HepG2 (cell line): ENCODE data around the gene SRRM3. TPM values are rescaled to one million over a fixed set of nuclear protein-coding genes. Genes with fewer than 3 reads are reported as not detected.

Source experiments
- ATRX ChIP-seq: sonication (generic); formaldehyde crosslinking; IDR thresholded peaks from 2 replicates; pipeline ENCODE4 v1.4.0; 2020; ENCODE audit warnings: missing genetic modification reagents, borderline replicate concordance
- CCAR2 ChIP-seq: fragments of 200-400 bp; formaldehyde crosslinking; optimal IDR thresholded peaks from 2 replicates; pipeline ENCODE3; 2018; ENCODE audit warnings: low read depth, mild to moderate bottlenecking, low read length, moderate library complexity
- CREM ChIP-seq, 2 experiments: sonication (generic) in 1 of 2; formaldehyde crosslinking in 1 of 2; IDR thresholded peaks; 2 replicates each; pipeline versions ENCODE4 v1.4.0 to v1.6.1; 2016 to 2020; ENCODE audit warnings: antibody characterized with exemption in 1 of 2, mild to moderate bottlenecking in 1 of 2, missing genetic modification reagents in 1 of 2
- DR1 ChIP-seq: sonication (generic); formaldehyde crosslinking; IDR thresholded peaks from 2 replicates; pipeline ENCODE4 v1.8.0; 2021; ENCODE audit warnings: mild to moderate bottlenecking, missing genetic modification reagents, inconsistent platforms
- HCFC1 ChIP-seq: fragments of 150-350 bp; IDR thresholded peaks from 2 replicates; pipeline ENCODE4 v1.6.1; 2014; ENCODE audit warnings: low read depth, low read length
- MIXL1 ChIP-seq: IDR thresholded peaks from 2 replicates; pipeline ENCODE4 v1.6.1; 2016
- NCOA5 ChIP-seq: sonication (generic); formaldehyde crosslinking; IDR thresholded peaks from 2 replicates; pipeline ENCODE4 v1.4.0; 2020; ENCODE audit warnings: missing genetic modification reagents
- NFKBIZ ChIP-seq: IDR thresholded peaks from 2 replicates; pipeline ENCODE4 v1.6.1; 2018; ENCODE audit warnings: missing genetic modification reagents, missing compliant biosample characterization
- NFYC ChIP-seq: IDR thresholded peaks from 2 replicates; pipeline ENCODE4 v1.6.1; 2016; ENCODE audit warnings: missing genetic modification reagents, missing compliant biosample characterization
- SIN3B ChIP-seq: fragments of 150-350 bp; IDR thresholded peaks from 2 replicates; pipeline ENCODE4 v1.6.1; 2014; ENCODE audit warnings: low read length
- SRF ChIP-seq: IDR thresholded peaks from 2 replicates; pipeline ENCODE4 v1.6.1; 2011; ENCODE audit warnings: mild to moderate bottlenecking, low read depth, low read length, moderate library complexity
- TRIM24 ChIP-seq: sonication (generic); formaldehyde crosslinking; IDR thresholded peaks from 2 replicates; pipeline ENCODE4 v1.8.0; 2022; ENCODE audit warnings: mild to moderate bottlenecking, missing genetic modification reagents
- ZBTB1 ChIP-seq: sonication (generic); formaldehyde crosslinking; IDR thresholded peaks from 2 replicates; pipeline ENCODE4 v1.4.0; 2020; ENCODE audit warnings: missing genetic modification reagents, borderline replicate concordance
- ZNF33A ChIP-seq: sonication (generic); formaldehyde crosslinking; IDR thresholded peaks from 2 replicates; pipeline ENCODE4 v1.5.1; 2020; ENCODE audit warnings: missing genetic modification reagents, mild to moderate bottlenecking, moderate library complexity, borderline replicate concordance
- ZNF556 ChIP-seq: sonication (generic); formaldehyde crosslinking; IDR thresholded peaks from 2 replicates; pipeline ENCODE4 v1.4.0; 2020; ENCODE audit warnings: mild to moderate bottlenecking, missing genetic modification reagents, borderline replicate concordance
- ZNF567 ChIP-seq: sonication (generic); formaldehyde crosslinking; IDR thresholded peaks from 2 replicates; pipeline ENCODE4 v1.8.1; 2023; ENCODE audit warnings: mild to moderate bottlenecking, missing genetic modification reagents, borderline replicate concordance
- ZNF572 ChIP-seq: sonication (generic); formaldehyde crosslinking; IDR thresholded peaks from 2 replicates; pipeline ENCODE4 v1.5.1; 2020; ENCODE audit warnings: mild to moderate bottlenecking, missing genetic modification reagents
- ZNF629 ChIP-seq: sonication (generic); formaldehyde crosslinking; conservative IDR thresholded peaks from 2 replicates; pipeline ENCODE4 v1.5.0; 2020; ENCODE audit warnings: missing genetic modification reagents
- ZNF652 ChIP-seq: IDR thresholded peaks from 2 replicates; pipeline ENCODE4 v1.6.1; 2016; ENCODE audit warnings: low read depth, borderline replicate concordance
- ZNF816 ChIP-seq: sonication (generic); formaldehyde crosslinking; IDR thresholded peaks from 2 replicates; pipeline ENCODE4 v1.8.0; 2022; ENCODE audit warnings: missing genetic modification reagents, mild to moderate bottlenecking, borderline replicate concordance
- polyA plus RNA-seq, 8 experiments: library from polyadenylated mRNA; depleted of rRNA in 3 of 8; stranded (reverse) in 7 of 8; unstranded in 1 of 8; fragments of >200 nt; fragmentation: Illumina TruSeq in 4 of 8; extraction: Trizol in 4 of 8; gene quantifications; 2 replicates each; pipeline versions ENCODE4 v1.2.1 to v1.2.3, GENCODE V29; 2011 to 2016; ENCODE audit warnings: low read depth in 4 of 8, missing spikeins in 1 of 8, mixed read lengths in 1 of 8; ENCODE audit not compliant: insufficient read depth in 1 of 8
- total RNA-seq, 5 experiments: library from RNA; depleted of rRNA; stranded (reverse); fragments of >200 nt; fragmentation: Illumina TruSeq; extraction: Trizol; gene quantifications; 2 replicates each; pipeline ENCODE4 v1.2.3, GENCODE V29; 2016; ENCODE audit warnings: low read depth in 1 of 5
- TF ChIP-seq, protein P1 (sequence below): sonication (generic); formaldehyde crosslinking; IDR thresholded peaks from 2 replicates; pipeline ENCODE4 v1.8.1; 2023; ENCODE audit warnings: mild to moderate bottlenecking, missing genetic modification reagents
- TF ChIP-seq, protein P2 (sequence below): sonication (generic); formaldehyde crosslinking; IDR thresholded peaks from 2 replicates; pipeline ENCODE4 v1.8.0; 2022; ENCODE audit warnings: low read depth, missing genetic modification reagents
- TF ChIP-seq, protein P3 (sequence below): sonication (generic); formaldehyde crosslinking; IDR thresholded peaks from 2 replicates; pipeline ENCODE4 v1.4.0; 2020; ENCODE audit warnings: missing genetic modification reagents

Gene SRRM3
- total and polyA plus RNA-seq, 2 of the 13 experiments (the other 11 are each of a cell fraction or from before 2014, with no cell fraction given), result 0.13 to 0.54 TPM

DNA sequence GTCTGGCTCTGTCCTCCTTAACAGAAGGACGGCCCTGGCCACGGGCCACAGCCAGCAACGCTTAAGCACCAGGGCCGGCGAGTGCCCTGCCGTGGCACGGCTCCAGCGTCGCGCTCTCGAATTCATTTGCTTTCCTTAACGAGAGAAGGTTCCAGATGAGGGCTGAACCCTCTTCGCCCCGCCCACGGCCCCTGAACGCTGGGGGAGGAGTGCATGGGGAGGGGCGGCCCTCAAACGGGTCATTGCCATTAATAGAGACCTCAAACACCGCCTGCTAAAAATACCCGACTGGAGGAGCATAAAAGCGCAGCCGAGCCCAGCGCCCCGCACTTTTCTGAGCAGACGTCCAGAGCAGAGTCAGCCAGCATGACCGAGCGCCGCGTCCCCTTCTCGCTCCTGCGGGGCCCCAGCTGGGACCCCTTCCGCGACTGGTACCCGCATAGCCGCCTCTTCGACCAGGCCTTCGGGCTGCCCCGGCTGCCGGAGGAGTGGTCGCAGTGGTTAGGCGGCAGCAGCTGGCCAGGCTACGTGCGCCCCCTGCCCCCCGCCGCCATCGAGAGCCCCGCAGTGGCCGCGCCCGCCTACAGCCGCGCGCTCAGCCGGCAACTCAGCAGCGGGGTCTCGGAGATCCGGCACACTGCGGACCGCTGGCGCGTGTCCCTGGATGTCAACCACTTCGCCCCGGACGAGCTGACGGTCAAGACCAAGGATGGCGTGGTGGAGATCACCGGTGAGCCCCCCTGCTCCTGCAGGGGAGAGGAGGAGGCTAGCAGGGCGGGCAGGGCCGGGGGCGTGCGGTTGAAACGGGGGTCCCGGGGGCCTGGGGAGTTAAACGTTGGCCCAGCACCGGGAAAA, 100.9 kb downstream of the SRRM3 start, which contains the start of gene HSPB1 (continued):
- peak; percentile 61; the same call in 1 of the 2 replicates for TF ChIP-seq DR1
- TF ChIP-seq, protein P1, sequence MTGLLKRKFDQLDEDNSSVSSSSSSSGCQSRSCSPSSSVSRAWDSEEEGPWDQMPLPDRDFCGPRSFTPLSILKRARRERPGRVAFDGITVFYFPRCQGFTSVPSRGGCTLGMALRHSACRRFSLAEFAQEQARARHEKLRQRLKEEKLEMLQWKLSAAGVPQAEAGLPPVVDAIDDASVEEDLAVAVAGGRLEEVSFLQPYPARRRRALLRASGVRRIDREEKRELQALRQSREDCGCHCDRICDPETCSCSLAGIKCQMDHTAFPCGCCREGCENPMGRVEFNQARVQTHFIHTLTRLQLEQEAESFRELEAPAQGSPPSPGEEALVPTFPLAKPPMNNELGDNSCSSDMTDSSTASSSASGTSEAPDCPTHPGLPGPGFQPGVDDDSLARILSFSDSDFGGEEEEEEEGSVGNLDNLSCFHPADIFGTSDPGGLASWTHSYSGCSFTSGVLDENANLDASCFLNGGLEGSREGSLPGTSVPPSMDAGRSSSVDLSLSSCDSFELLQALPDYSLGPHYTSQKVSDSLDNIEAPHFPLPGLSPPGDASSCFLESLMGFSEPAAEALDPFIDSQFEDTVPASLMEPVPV (CRISPR knock-in tag), result 0 out of 2 replicates have a peak, but pooled peaks have one; percentile 46
- TF ChIP-seq, protein P2, sequence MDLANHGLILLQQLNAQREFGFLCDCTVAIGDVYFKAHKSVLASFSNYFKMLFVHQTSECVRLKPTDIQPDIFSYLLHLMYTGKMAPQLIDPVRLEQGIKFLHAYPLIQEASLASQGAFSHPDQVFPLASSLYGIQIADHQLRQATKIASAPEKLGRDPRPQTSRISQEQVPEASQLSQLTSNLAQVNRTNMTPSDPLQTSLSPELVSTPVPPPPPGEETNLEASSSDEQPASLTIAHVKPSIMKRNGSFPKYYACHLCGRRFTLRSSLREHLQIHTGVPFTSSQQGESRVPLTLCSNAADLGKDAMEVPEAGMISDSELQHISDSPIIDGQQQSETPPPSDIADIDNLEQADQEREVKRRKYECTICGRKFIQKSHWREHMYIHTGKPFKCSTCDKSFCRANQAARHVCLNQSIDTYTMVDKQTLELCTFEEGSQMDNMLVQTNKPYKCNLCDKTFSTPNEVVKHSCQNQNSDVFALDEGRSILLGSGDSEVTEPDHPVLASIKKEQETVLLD (CRISPR knock-in tag), result no peak
- TF ChIP-seq HCFC1, result no peak
- TF ChIP-seq, protein P3, sequence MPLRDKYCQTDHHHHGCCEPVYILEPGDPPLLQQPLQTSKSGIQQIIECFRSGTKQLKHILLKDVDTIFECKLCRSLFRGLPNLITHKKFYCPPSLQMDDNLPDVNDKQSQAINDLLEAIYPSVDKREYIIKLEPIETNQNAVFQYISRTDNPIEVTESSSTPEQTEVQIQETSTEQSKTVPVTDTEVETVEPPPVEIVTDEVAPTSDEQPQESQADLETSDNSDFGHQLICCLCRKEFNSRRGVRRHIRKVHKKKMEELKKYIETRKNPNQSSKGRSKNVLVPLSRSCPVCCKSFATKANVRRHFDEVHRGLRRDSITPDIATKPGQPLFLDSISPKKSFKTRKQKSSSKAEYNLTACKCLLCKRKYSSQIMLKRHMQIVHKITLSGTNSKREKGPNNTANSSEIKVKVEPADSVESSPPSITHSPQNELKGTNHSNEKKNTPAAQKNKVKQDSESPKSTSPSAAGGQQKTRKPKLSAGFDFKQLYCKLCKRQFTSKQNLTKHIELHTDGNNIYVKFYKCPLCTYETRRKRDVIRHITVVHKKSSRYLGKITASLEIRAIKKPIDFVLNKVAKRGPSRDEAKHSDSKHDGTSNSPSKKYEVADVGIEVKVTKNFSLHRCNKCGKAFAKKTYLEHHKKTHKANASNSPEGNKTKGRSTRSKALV, result peak; percentile 80; the same call in 1 of the 2 replicates
- TF ChIP-seq SIN3B, result no peak
- TF ChIP-seq ZNF556 (CRISPR knock-in tag), result no peak
- no peak for TF ChIP-seq NFYC (CRISPR knock-in tag)
- TF ChIP-seq CCAR2, result no peak
- TF ChIP-seq ZNF572 (CRISPR knock-in tag), result peak; percentile 76; the same call in 1 of the 2 replicates
- TF ChIP-seq ZBTB1 (CRISPR knock-in tag), result no peak
- no peak for TF ChIP-seq SRF
- TF ChIP-seq MIXL1 (CRISPR knock-in tag), result no peak; the same call in 1 of the 2 replicates
- no peak for TF ChIP-seq NCOA5 (CRISPR knock-in tag)
- TF ChIP-seq ZNF629 (CRISPR knock-in tag), result no peak
- TF ChIP-seq ATRX (CRISPR knock-in tag), result no peak
- peak; percentile 55; the same call in 1 of the 2 replicates for TF ChIP-seq NFKBIZ (CRISPR knock-in tag)
- peak; percentile 69; the same call in 1 of the 2 replicates for TF ChIP-seq ZNF567 (CRISPR knock-in tag)
- no peak for TF ChIP-seq TRIM24 (CRISPR knock-in tag)
- no peak; the same call in 1 of the 2 replicates for TF ChIP-seq ZNF652 (CRISPR knock-in tag)
- 0 out of 2 replicates have a peak, but pooled peaks have one; percentile 25 for TF ChIP-seq ZNF816
- no peak for TF ChIP-seq CREM (IDR thresholded peaks at IDR 0.05)
- TF ChIP-seq CREM (CRISPR knock-in tag; IDR thresholded peaks at IDR 0.05), result no peak
- TF ChIP-seq ZNF33A (CRISPR knock-in tag), result no peak
